ENCODE data around the gene EYS. TPM values are rescaled to one million over a fixed set of nuclear protein-coding genes. Genes with fewer than 3 reads are reported as not detected.
"Not testable (repeated sequence)": the region's sequence is repeated elsewhere in the genome, so short reads cannot be mapped to it uniquely, and the experiment has no call there.

The EYS gene
- polyA plus RNA-seq, 10 donors, result 0.24 to 1.1 (median 0.47) TPM

DNA sequence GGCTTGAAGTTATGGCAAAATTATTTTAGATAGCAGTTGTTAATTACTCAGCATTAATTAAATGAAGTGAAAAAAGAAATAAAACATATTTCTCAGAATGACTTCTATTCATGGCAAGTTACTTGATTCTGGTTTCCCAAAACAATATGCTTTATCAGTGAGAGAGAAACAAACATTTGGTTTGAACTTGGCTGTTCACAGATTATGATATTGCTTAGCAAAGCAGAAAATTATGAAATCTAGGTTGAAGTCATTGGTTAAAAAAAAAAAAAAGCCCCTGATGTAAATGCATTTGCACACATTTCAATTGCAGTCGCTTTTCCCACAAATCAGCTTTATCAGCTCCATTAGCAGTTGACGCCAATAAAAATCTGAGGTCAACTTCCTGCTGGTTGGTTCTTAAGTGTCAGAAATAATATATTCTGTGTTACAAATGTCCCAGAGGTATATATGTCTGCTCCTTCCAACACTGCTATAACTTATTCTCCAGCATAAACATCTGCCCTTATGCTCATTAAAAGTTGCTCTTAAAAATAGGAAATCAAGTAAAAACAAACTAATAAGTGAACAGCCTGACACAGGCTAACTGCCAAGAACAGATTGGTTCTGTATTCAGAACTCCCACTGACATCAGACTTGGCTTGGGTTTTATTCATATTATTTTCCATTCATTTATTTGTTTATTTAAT, 1796.0 kb downstream of the EYS start:
- DNase-seq, result peak; percentile 64 to 91 (median 71)

DNA sequence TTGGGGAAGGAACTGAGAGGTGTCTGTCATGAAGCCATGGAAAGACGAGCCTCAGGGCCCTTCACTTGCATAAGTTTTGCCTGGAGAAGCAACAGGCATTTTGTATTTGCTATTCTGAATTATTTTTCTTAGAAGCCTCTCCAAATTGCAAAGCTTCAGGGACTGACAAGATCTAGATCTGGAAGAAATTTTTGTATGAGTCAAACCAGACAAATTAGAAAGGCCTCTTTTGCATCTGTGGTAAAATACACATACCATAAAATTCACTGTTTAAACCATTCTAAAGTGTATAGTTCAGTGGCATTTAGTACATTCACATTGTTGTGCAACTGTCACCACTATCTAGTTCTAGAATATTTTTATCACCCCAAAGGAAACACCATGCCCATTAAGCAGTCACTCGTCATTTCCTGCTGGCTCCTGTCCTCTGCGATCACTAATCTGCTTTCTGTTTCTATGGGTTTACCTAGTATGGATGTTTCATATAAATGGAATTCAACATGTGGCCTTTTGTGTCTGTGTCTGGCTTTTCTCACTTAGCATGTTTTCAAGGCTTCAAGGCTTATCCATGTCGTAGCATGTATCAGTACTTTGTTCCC, 1802.3 kb downstream of the EYS start:
- DNase-seq, result peak in 1 of 3 donors; percentile 85

DNA sequence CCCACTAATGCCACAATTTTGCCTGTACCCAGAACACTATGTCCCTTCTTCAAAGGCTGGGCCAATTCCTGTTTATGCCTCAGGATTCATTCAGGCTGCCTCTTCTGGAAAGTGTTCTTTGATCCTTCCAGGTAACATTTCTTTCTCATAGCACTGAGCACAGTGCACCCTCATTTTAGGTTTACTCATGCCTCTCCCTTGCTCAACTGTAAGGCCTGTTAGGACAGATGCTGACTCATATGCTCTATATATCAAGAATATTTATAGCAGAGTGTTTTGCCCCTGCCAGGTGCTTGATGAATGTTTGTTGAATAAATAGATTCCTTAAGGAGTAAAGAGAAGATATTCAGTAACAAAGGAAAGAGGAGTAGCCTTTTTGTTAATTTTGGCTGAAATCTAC, 1807.5 kb downstream of the EYS start:
- DNase-seq, result no peak

DNA sequence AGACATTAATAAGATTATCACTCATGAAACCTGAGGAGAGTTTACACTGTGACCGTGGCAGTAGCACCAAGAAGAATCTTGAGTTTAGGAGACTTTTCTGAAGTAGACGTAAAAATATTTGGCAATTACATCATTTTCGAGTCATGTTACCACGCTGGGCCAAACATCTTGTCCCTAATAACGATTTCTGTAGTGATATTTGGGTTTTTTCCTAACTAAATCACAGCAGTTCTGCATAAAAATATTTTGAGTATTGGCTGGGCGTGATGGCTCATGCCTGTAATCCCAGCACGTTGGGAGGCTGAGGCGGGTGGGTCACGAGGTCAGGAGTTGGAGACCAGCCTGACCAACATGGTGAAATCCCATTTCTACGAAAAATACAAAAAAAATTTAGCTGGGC, 1809.1 kb downstream of the EYS start:
- DNase-seq, result no peak

DNA sequence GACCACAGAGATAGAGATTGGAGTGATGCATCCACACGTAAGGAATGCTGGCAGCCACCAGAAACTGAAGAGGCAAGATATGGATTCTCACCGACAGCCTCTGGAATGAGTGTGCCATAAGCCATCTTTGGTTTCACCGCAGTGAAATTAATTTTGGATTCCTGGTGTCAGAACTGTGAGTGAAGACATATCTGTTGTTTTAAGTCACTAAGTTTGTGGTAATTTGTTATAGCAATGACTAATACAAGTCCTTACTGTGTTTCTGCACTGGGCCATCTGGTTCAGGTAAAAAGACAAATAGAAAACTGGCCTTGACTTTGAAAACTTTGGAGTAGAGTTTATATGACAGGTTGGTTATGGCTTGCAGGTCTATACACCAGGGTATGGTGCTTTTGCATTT, 1809.6 kb downstream of the EYS start:
- DNase-seq, result peak in 1 of 3 donors; percentile 76

DNA sequence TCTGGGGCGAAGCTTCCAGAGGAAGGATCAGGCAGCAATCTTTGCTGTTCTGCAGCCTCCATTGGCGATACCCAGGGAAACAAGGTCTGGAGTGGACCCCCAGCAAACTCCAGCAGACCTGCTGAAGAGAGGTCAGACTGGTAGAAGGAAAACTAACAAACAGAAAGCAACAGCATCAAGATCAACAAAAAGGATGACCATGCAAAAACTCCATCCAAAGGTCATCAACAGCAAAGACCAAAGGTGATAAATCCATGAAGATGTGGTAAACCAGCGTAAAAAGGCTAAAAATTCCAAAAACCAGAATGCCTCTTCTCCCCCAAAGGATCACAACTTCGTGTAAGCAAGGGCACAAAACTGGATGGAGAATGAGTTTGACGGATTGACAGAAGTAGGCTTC, 1818.6 kb downstream of the EYS start:
- no peak for DNase-seq

DNA sequence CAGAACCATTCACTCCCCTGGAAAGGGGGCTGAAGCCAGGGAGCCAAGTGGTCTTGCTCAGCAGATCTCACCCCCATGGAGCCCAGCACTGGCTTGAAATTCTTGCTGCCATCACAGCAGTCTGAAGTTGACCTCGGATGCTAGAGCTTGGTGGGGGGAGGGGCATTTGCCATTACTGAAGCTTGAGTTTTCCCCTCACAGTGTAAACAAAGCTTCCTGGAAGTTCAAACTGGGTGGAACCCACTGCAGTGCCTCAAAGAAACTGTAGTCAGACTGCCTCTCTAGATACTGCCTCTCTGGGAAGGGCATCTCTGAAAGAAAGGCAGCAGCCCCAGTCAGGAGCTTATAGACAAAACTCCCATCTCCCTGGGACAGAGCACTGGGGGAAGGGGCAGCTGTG, 1819.2 kb downstream of the EYS start:
- DNase-seq, result not testable (repeated sequence)

DNA sequence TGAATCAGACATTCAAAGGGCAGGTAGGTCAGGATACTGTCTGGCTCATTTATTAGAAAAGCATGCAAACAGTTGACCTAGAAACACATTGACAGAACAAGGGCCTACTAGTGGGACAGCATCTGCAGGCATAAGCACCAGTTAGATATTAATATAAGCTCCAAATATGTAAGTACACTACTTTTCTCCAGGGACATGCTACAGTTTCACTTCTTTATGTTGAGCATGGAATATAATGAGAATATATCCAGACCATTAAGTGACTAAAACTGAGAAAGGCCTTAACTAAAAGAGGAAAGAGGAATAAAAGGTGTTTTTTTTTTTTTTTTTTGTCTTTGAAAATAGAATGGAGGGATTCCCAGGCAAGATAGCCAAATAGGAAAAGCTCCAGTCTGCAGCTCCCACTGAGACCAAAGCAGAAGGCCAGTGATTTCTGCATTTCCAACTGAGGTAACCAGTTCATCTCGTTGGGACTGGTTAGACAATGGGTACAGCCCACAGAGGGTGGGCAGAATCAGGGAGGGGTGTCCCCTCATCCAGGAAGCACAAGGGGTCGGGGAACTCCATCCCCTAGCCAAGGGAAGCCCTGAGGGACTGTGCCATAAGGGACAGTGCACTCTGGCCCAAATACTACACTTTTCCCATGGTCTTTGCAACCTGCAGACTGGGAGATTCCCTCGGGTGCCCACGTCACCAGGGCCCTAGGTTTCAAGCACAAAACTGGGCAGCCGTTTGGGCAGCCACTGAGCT, 1819.8 kb downstream of the EYS start:
- no peak for DNase-seq

DNA sequence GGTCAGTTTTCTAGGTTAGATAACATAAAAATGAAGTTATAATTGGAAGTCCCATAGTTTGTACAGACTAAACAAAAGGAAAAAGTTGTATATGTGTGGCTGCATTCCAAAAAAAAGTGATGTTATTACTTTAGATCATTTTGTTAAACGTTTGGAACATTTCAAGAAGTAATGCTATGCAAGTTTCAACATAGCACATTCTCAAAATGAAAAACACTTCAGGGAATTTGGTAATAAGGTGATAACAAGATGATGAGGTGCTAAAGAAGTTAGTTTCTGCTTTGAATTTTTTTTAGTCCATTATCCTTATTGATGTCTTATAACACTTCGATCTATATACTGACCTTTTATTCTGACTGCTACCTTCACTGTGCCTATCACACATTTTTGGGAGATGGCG, 1820.7 kb downstream of the EYS start:
- DNase-seq, result peak in 1 of 3 donors; percentile 48

DNA sequence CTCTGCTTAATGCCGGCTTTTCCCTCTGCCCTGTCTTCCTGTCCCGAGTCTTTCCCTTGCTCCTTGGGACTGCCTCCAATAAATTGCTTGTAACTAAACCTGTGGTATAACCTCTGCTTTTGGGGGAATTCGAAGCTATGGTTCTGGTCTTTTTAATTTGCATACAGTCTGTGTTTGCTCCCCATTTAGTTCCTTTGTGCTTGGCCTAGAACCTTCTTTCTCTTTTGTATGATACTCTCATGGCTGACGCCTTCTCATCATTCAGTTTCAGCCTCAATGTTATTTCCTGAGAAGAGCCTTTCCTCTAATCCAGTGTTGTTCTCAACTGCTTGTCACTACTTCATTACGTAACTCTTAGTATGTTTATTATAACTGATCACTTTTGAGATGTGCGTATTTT, 1823.4 kb downstream of the EYS start:
- DNase-seq, result no peak

DNA sequence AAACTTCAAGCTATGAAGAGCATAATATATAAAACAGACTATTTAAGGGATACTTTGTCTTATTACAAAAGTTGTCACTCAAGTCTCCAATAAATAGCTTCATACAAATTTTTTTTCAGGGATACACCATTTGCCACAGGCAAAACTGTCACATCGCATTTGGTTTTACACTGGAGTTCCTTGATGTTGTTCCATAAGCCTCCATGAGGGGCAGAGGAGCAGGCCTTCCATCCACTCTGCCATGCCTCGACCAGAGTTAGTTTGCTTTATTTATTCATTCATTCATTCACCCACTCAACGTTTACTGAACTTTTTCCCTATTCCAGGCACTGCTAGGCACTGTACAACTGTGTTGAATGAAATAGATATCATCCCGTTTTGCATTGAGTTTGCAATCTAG, 1824.8 kb downstream of the EYS start:
- DNase-seq, result no peak

DNA sequence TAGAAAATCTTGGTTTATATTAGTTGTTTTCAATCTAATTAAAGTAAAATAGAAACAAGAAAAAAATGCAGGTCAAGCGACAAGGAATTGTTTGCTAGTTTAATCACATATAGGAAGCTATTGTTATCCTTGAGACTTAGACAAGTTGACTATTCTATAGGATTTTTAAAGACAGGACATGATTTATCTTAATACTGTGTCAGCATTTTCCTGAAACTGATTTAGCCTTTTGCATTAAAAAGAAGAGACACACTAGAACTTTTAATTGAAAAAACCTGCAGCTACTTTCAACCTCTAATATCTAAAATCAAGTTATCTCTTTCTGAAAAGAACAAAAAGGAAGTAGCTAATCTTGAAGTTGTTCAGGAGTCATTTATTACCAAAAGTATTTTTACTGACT, 1825.2 kb downstream of the EYS start:
- DNase-seq, result no peak

DNA sequence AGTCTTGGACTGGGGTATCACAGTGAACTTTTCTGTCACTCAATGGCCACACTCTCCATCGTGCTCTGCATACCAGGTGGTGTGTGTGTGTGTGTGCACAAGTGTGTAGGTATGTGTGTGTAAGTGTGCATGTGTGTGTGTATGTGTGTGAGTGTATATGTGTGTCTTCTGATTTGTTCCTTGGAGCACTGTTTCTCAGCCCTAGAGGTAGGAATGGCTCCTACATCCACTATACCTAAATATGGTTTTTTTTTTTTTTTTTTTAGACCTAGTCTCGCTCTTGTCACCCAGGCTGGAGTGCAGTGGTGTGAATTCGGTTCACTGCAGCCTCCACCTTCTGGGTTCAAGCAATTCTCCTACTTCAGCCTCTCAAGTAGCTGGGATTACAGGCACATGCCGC, 1834.8 kb downstream of the EYS start:
- no peak for DNase-seq

DNA sequence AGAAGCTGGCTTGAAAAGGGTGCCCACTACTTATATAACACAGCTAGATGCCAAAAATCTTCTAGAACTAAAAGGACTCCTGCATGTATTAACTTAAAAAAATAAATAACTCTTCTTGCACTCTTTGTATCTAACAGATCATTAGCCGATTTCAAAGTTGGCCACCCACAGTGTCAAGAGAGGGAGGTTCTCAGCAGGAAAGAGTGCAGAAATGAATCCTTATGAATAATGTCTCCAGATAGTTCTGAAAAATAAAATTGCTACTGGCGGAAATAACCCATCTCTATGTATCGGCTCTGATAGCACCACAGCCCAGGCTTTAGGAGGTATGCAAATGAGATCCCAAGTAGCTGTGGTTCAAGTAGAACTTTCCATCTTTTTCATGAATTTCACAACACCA, 1838.7 kb downstream of the EYS start:
- DNase-seq, result no peak

DNA sequence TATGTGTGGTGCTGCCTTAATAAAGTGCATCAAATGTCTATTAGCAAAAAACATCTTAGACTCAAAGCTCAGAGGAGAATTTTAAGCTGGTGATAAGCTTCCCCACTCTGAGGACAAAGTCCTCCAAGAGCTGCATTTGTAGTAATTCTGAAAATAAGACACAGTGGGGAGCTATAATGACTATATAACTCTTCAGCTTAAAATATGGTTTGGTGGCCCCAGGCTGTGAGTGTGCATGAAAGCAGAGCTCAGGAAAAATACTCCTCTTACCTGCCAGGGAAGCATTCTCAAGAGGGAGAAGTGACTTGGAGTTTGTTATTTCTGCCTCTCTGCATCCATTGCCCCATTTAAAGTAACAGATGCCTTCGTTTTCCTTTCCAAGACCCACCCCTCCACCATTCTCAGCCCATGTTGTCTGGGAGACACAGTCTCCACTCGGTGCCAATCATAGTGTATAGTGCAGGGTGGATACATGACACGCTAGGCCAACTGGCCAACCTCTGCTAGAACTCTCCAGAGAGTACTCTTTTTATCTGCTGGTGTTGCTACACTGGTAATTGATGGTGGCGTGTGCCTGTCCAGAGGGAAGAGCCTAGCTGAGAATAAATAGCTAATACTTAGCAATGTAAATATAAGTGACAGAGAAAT, 1842.2 kb downstream of the EYS start:
- no peak for DNase-seq

DNA sequence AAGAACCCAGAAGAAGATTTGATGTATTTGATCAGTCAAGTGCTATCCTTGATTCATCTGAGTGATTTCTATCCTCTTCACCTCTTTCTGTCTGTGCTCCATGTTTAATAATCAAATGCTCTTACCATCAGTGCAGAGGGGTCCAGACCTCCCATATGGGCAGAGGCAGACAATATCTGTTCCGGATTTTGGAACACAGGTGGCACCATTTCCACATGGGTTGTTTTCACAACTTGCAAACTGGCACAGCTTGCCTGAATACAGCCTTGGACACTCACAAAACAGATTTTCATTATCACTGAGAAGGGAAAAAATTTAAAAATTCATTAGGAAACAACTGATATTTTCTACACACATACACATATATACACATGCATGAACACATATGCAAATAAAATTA, 1843.0 kb downstream of the EYS start:
- DNase-seq, result no peak

DNA sequence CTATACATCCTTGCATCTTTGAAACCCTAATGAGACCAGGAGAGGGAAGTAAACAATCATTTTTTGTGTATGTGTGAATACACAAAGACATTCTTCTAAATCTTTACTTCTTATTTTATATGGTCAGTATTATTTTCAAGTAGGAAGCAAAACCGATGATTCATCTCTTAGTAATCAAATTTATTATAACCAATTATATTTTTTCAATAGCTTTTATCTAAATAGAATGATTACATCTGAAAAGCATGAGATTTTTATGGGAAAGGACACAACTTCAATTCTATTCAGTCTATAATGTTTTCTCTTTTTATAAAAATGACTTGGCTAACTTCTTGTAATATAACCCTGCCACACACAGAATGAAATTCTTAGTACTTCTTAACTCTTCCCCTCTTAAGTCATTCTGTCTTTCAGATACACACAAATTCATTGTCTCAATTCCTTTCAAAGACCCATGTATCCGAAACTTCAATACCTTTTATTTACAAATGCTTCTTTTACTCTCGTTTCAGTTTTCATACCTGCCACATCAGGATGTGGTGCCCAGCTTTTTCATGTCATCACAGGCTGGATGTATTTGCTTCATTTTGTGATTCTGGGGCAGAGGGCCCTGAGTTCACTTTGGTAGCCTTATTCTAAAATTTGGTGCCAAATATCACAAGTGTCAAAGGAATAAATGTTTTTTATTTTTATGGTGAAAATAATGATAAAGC, 1844.4 kb downstream of the EYS start:
- DNase-seq, result no peak

DNA sequence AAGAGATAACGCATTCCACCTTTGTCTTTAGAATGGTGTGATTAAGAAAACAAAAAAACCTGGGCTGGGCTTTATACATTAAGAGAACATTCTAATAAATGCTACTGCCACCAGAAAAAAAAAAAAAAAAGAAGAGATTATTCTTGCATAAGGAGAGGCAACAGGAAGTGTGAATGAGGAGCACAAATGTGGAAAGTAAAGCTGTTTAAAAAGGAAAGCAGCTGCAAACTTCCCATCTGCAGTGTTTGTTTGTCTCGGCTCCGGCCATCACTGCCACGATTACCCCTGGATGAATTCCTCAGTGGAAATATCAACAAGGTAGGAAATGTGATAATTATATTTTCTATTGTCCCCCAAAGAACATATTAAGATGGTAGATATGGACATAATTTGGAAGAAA, 1847.5 kb downstream of the EYS start:
- peak in 2 of 3 donors; percentile 5 to 29 for DNase-seq

DNA sequence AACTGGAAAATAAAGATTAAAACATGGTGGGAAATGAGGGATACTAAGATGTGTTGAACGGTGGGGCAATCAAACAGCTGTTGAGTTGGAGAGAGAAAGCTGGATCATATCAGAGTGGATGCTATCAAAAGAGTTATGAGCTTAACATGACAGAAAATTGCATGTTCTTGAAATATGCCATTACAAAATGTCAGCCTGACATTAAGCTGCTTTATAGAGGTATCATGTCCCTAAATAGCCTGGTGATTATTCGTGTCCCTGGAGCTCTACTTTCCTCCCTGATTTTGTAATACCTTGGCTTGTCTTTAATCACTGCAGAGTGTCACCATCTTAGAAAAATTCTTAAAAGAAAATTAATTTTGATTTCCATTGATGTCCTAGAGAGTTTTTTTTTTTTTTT, 1848.3 kb downstream of the EYS start:
- no peak for DNase-seq

DNA sequence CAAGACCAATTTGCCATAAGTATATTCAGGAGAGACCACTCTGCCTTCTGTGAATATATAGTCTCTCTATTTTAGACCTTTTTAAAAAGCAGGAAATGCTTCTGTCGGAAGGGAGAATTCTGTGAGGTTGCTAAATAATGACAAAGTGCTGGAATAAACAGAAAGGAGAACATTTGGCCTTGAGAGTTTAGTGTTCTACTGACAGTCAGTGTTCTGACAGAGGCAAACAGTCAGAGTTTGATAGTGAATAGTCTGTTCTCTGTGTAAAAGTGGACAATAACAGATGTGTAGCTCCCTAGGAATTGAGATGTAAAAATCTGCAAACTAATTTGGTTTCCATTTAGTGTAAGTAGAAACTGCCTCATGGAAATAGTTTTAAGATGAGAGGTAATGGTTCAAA, 1850.8 kb downstream of the EYS start:
- DNase-seq, result no peak

DNA sequence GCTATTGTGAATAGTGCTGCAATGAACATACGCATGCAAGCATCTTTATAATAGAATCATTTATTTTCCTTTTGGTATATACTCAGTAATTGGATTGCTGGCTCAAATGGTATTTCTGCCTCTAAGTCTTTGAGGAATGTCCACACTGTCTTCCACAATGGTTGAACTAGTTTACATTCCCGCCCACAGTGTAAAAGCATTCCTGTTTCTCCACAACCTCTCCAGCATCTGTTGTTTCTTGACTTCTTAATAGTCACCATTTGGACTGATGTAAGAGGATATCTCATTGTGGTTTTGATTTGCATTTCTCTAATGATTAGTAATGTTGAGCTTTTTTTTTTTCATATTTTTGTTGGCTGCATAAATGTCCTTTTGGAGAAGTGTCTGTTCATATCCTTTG, 1862.7 kb downstream of the EYS start:
- DNase-seq, result peak in 1 of 3 donors; percentile 9

DNA sequence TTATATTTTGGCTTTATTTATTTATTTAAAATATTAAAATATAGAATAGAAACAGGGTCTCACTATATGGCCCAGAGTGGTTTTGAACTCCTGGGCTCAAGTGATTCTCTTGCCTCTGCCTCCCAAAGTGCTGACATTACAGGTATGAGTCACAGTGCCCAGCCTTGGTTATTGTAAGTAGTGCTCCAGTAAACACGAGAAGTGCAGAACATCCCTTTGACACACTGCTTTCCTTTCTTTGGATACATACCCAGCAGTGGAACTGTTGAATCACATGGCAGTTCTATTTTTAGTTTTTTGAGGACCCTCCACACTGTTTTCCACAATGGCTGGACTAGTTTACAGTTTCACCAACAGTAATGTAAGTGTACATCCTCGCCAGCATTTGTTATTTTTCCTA, 1867.5 kb downstream of the EYS start:
- DNase-seq, result no peak
